ENCODE results near the gene MBTPS1.

DNA sequence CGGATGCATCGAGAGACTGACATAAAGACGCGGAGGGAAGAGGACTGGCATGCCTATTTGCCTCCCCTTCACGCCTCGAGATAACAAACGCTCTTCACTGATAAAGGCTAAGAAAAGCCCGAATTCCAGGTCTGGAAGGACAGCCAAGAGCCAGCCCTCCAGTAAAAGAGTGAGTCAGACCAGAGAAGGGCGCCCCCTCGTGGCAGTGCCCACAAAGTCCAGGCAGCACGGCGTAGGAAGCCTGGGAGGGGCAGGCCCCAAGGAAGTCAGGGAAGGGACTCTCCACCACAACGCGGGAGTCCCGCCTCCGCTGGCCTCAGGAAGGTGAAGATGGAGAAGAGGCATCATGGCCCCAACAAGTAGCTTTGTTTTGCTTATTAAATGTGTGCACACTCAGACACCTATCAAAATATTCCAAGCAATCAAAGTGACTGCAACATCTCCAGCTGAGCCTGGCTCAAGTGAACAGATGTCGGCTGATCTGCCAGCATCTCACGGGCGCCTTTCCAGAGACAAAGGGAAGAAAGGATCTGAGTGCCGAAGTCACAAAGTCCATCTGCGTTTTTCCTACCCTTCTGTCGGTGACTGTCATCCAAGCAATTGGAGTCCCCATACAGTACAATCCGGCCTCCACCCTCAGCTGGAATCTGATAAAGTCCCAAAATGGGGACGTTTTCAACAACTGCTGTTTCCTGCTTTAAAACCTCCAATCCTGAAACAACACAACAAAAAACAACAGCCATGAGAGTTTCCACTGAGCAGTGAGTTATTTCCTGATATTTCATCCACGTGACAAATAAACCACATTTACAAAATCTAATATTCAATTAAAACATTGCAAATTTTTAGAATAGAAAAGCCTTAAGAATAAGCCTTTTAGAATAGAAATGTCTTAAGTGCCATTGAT lies 53.8 kb downstream of the MBTPS1 start:
- TF ChIP-seq, protein P1, sequence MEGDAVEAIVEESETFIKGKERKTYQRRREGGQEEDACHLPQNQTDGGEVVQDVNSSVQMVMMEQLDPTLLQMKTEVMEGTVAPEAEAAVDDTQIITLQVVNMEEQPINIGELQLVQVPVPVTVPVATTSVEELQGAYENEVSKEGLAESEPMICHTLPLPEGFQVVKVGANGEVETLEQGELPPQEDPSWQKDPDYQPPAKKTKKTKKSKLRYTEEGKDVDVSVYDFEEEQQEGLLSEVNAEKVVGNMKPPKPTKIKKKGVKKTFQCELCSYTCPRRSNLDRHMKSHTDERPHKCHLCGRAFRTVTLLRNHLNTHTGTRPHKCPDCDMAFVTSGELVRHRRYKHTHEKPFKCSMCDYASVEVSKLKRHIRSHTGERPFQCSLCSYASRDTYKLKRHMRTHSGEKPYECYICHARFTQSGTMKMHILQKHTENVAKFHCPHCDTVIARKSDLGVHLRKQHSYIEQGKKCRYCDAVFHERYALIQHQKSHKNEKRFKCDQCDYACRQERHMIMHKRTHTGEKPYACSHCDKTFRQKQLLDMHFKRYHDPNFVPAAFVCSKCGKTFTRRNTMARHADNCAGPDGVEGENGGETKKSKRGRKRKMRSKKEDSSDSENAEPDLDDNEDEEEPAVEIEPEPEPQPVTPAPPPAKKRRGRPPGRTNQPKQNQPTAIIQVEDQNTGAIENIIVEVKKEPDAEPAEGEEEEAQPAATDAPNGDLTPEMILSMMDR (IDR thresholded peaks at IDR 0.05): peak in 5 of 7 experiments; percentile 58 to 88 (median 75)
- TF ChIP-seq POLR2A (IDR thresholded peaks at IDR 0.05): no peak

Data from stomach (tissue), 4 donors.